ENCODE measurements around the gene RPRML.

DNA sequence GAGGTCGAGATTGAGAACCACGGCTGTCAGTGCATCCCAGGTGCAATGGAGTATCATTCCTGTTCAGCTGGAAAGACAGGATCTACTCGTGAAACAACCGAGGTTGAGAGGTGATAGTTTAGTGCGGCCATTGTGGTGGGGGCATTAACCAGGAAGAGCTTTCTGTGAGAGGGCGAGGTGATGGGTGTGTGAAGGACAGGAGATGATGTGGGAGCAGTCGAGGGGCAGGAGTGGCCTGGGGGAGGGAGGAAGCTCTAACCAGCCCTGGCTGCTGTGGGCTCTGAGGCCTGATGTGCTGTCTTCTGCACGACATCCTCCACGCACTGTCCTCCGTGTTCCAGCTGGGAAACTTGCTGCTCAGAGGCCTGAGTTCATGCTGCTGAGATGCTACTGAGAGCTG is 34.1 kb downstream of the RPRML start:
- TF ChIP-seq, protein P1, sequence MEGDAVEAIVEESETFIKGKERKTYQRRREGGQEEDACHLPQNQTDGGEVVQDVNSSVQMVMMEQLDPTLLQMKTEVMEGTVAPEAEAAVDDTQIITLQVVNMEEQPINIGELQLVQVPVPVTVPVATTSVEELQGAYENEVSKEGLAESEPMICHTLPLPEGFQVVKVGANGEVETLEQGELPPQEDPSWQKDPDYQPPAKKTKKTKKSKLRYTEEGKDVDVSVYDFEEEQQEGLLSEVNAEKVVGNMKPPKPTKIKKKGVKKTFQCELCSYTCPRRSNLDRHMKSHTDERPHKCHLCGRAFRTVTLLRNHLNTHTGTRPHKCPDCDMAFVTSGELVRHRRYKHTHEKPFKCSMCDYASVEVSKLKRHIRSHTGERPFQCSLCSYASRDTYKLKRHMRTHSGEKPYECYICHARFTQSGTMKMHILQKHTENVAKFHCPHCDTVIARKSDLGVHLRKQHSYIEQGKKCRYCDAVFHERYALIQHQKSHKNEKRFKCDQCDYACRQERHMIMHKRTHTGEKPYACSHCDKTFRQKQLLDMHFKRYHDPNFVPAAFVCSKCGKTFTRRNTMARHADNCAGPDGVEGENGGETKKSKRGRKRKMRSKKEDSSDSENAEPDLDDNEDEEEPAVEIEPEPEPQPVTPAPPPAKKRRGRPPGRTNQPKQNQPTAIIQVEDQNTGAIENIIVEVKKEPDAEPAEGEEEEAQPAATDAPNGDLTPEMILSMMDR (conservative IDR thresholded peaks at IDR 0.05; ENCODE audit: low read depth, low read length): no peak
- TF ChIP-seq EZH2phosphoT487 (IDR thresholded peaks at IDR 0.05; ENCODE audit: borderline replicate concordance, low read length): no peak
- TF ChIP-seq EZH2 (IDR thresholded peaks at IDR 0.05; ENCODE audit: low read length, unreplicated experiment): no peak

Measured in PC-3 (cell line).